Measurements from ENCODE around the gene PMM2. TPM values are rescaled to one million over a fixed set of nuclear protein-coding genes. Genes with fewer than 3 reads are reported as not detected.
"Not testable (repeated sequence)": the region's sequence is repeated elsewhere in the genome, so short reads cannot be mapped to it uniquely, and the experiment has no call there.

PMM2 gene
- total RNA-seq, 1 experiment from 2014 or later, result 53.8 TPM

GRCh38 chr16:8831871-8832716 lies 34.5 kb downstream of the PMM2 start (continued):
- TF ChIP-seq ZNF532 (CRISPR knock-in tag; IDR thresholded peaks at IDR 0.05; ENCODE audit: borderline replicate concordance), result no peak
- peak; percentile 48; the same call in 1 of the 2 replicates for TF ChIP-seq TEAD4 (CRISPR knock-in tag; IDR thresholded peaks at IDR 0.05)
- no peak for TF ChIP-seq FOXK1 (CRISPR knock-in tag; IDR thresholded peaks at IDR 0.05)
- peak; percentile 39; the same call in 1 of the 2 replicates for TF ChIP-seq FOXP4 (CRISPR knock-in tag; IDR thresholded peaks at IDR 0.05)
- no peak for TF ChIP-seq JUN (CRISPR knock-in tag; IDR thresholded peaks at IDR 0.05)
- TF ChIP-seq SP1 (CRISPR knock-in tag; conservative IDR thresholded peaks at IDR 0.05), result 0 out of 2 replicates have a peak, but pooled peaks have one; percentile 33

GRCh38 chr16:8832717-8833105 lies 35.1 kb downstream of the PMM2 start:
- TF ChIP-seq ZNF396 (CRISPR knock-in tag; IDR thresholded peaks at IDR 0.05; ENCODE audit: borderline replicate concordance), result no peak
- no peak for TF ChIP-seq ZNF121 (CRISPR knock-in tag; IDR thresholded peaks at IDR 0.05)
- no peak for TF ChIP-seq GRHL2 (CRISPR knock-in tag; IDR thresholded peaks at IDR 0.05; ENCODE audit: insufficient replicate concordance, severe bottlenecking)
- TF ChIP-seq CDX4 (CRISPR knock-in tag; IDR thresholded peaks at IDR 0.05; ENCODE audit: borderline replicate concordance), result no peak
- no peak for TF ChIP-seq SOX15 (CRISPR knock-in tag; IDR thresholded peaks at IDR 0.05)
- no peak for TF ChIP-seq ZNF532 (CRISPR knock-in tag; IDR thresholded peaks at IDR 0.05; ENCODE audit: borderline replicate concordance)
- no peak for TF ChIP-seq MYBL2 (CRISPR knock-in tag; IDR thresholded peaks at IDR 0.05)
- no peak for TF ChIP-seq NR1H2 (CRISPR knock-in tag; IDR thresholded peaks at IDR 0.05)
- no peak for TF ChIP-seq NFATC4 (CRISPR knock-in tag; IDR thresholded peaks at IDR 0.05)
- TF ChIP-seq USF2 (CRISPR knock-in tag; IDR thresholded peaks at IDR 0.05), result no peak; the same call in 1 of the 2 replicates
- no peak for TF ChIP-seq GABPB1 (CRISPR knock-in tag; IDR thresholded peaks at IDR 0.05)
- no peak for TF ChIP-seq NFE2L1 (CRISPR knock-in tag; IDR thresholded peaks at IDR 0.05)
- peaks cover 62% of the 10 kb centered on the region for H3K4me1 Mint-ChIP-seq
- ChIA-PET POLR2A (interaction anchor here (0.9 to 1.8 kb wide), 7 partner anchors 12 to 180 kb away, joined by 3 to 20 read pairs (median 4); partner anchors contain the start of gene CARHSP1), CTCF (interaction anchor here (0.5 to 2.5 kb wide), 10 partner anchors 36 to 260 kb away, joined by 3 to 12 read pairs (median 4); partner anchors contain the start of gene CARHSP1)
- H3K27ac Mint-ChIP-seq, result peak overlapping the region; percentile 100
- ATAC-seq (peak; percentile 12), DNase-seq (ENCODE audit: low spot score) (no peak)
- no peaks in the 10 kb centered on the region for H3K9me3 Mint-ChIP-seq
- H3K4me3 Mint-ChIP-seq, result peak overlapping the region; percentile 48
- H3K36me3 Mint-ChIP-seq, result peaks cover 12% of the 10 kb centered on the region; the same call in 1 of the 2 replicates
- no peaks in the 10 kb centered on the region for H3K27me3 Mint-ChIP-seq (ENCODE audit: low read depth)

GRCh38 chr16:8836797-8837196 lies 39.2 kb downstream of the PMM2 start:
- POLR2A ChIA-PET, H3K36me3 Mint-ChIP-seq: not testable (repeated sequence)

GRCh38 chr16:8837594-8837993 lies 40.0 kb downstream of the PMM2 start:
- H3K27me3 Mint-ChIP-seq (ENCODE audit: low read depth); H3K36me3 Mint-ChIP-seq; POLR2A ChIA-PET; ATAC-seq; H3K9me3 Mint-ChIP-seq; H3K27ac Mint-ChIP-seq; H3K4me3 Mint-ChIP-seq; DNase-seq (ENCODE audit: low spot score): not testable (repeated sequence)
- peaks cover 24% of the 10 kb centered on the region for H3K4me1 Mint-ChIP-seq
- CTCF ChIA-PET, result interaction anchor here (1.8 kb wide), 1 partner anchor 43 kb away, joined by 5 read pairs; no protein-coding TSS in a partner anchor

More at GRCh38 chr16:8836797-8837196, 39.2 kb downstream of the PMM2 start:
- CTCF ChIA-PET, result interaction anchor here (1.4 to 1.8 kb wide), 2 partner anchors 44 to 99 kb away, joined by 4 to 5 read pairs; no protein-coding TSS in a partner anchor
- H3K4me3 Mint-ChIP-seq; H3K27me3 Mint-ChIP-seq (ENCODE audit: low read depth); DNase-seq (ENCODE audit: low spot score); H3K27ac Mint-ChIP-seq; ATAC-seq; H3K9me3 Mint-ChIP-seq: not testable (repeated sequence)
- peaks cover 24% of the 10 kb centered on the region for H3K4me1 Mint-ChIP-seq
